BE2C (cell line): ENCODE measurements around the gene NRXN3.

Source experiments
- DNase-seq: peaks from one replicate; pipeline ENCODE4 v3.0.0-alpha.2; 2020
- H3K27me3 ChIP-seq: fragments of 250-450 bp; sonication (Bioruptor Pico); 2 replicates; pipeline ENCODE4 v1.5.1; 2020; ENCODE audit warnings: mild to moderate bottlenecking
- H3K36me3 ChIP-seq: fragments of 250-450 bp; sonication (Bioruptor Pico); 2 replicates; pipeline ENCODE4 v1.5.1; 2020; ENCODE audit warnings: mild to moderate bottlenecking
- H3K4me1 ChIP-seq: fragments of 250-450 bp; sonication (Bioruptor Pico); 2 replicates; pipeline ENCODE4 v1.5.1; 2020
- H3K4me3 ChIP-seq: 2 replicates; pipeline ENCODE4 v1.5.1; 2011; ENCODE audit warnings: low read depth, low read length
- H3K9me3 ChIP-seq: fragments of 250-450 bp; sonication (Bioruptor Pico); 2 replicates; pipeline ENCODE4 v1.5.1; 2020
- TF ChIP-seq, protein P1 (sequence below): IDR thresholded peaks from 2 replicates; pipeline ENCODE4 v1.5.1; 2012; ENCODE audit warnings: mild to moderate bottlenecking, low read depth, low read length

The NRXN3 gene

DNA sequence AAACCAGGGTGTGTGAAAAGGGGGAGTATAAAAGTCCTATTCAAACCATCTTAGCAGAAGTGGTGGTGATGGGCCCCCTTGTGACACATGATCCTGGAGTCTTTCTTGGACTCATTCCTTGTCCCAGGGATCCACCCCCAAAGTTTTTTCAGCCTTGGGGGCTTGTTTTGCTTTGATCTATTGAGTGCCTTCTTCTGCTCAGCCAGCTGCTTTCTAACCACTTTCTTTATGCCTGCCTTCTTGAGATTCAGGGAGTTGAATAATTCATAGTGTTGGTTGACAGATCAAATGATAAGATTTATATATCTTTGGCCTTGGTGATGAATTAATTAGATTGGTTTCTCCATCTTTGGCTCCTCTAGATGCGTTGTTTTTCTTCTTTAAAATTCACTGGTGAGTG lies 1114.4 kb downstream of the NRXN3 start:
- no peaks in the 10 kb centered on the region for H3K36me3 ChIP-seq
- H3K4me1 ChIP-seq = no peaks in the 10 kb centered on the region
- peaks cover 8% of the 10 kb centered on the region; the same call in 1 of the 2 replicates for H3K27me3 ChIP-seq
- DNase-seq = no peak
- no peak overlapping the region for H3K4me3 ChIP-seq
- no peaks in the 10 kb centered on the region for H3K9me3 ChIP-seq
- TF ChIP-seq, protein P1, sequence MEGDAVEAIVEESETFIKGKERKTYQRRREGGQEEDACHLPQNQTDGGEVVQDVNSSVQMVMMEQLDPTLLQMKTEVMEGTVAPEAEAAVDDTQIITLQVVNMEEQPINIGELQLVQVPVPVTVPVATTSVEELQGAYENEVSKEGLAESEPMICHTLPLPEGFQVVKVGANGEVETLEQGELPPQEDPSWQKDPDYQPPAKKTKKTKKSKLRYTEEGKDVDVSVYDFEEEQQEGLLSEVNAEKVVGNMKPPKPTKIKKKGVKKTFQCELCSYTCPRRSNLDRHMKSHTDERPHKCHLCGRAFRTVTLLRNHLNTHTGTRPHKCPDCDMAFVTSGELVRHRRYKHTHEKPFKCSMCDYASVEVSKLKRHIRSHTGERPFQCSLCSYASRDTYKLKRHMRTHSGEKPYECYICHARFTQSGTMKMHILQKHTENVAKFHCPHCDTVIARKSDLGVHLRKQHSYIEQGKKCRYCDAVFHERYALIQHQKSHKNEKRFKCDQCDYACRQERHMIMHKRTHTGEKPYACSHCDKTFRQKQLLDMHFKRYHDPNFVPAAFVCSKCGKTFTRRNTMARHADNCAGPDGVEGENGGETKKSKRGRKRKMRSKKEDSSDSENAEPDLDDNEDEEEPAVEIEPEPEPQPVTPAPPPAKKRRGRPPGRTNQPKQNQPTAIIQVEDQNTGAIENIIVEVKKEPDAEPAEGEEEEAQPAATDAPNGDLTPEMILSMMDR = no peak

DNA sequence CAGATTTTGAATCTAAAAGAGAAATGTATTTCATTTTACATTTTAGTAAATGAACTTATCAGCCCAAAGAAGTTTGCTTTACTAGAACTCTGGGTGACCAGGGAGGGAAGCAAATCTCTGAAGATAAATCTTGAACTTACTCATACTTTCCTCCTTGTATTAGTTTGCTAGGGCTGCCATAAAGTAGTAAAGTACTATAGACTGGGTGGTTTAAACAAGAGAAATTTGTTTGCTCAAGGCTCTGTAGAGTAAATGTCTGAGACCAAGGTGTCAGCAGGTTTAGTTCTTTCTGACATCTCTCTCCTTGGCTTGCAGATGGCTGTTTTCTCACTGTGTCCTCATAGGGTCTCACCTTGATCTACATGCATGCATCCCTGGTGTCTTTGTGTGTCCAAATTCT lies 1115.1 kb downstream of the NRXN3 start:
- peaks cover 3% of the 10 kb centered on the region; the same call in 1 of the 2 replicates for H3K27me3 ChIP-seq
- no peaks in the 10 kb centered on the region for H3K36me3 ChIP-seq
- TF ChIP-seq, protein P1 = no peak
- H3K4me3 ChIP-seq = no peak overlapping the region
- no peak for DNase-seq
- no peaks in the 10 kb centered on the region for H3K4me1 ChIP-seq
- H3K9me3 ChIP-seq = no peaks in the 10 kb centered on the region

DNA sequence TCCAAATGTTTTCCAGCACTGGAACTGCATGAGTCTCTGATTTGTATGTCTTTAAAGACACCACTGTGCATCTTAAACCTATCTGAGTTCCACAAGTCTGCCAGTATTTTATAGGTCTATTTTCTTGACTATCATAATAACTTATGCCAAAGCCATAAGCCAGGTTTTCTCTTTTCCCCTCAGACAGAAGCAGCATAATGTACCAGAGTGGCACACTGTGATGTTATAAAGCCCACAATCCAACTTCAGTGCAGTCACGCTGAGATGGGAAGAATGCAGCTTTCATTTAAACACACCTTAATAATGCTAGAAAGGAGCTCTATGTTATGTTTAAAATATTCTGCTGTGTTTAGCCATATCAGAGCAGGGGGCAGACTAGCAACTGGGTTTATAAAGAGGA lies 1117.8 kb downstream of the NRXN3 start:
- Histone ChIP-seq H3K4me1 (no peaks in the 10 kb centered on the region), H3K36me3 (no peaks in the 10 kb centered on the region), H3K27me3 (no peaks in the 10 kb centered on the region), H3K9me3 (no peaks in the 10 kb centered on the region), H3K4me3 (no peak overlapping the region)
- DNase-seq = no peak
- TF ChIP-seq, protein P1 = no peak

DNA sequence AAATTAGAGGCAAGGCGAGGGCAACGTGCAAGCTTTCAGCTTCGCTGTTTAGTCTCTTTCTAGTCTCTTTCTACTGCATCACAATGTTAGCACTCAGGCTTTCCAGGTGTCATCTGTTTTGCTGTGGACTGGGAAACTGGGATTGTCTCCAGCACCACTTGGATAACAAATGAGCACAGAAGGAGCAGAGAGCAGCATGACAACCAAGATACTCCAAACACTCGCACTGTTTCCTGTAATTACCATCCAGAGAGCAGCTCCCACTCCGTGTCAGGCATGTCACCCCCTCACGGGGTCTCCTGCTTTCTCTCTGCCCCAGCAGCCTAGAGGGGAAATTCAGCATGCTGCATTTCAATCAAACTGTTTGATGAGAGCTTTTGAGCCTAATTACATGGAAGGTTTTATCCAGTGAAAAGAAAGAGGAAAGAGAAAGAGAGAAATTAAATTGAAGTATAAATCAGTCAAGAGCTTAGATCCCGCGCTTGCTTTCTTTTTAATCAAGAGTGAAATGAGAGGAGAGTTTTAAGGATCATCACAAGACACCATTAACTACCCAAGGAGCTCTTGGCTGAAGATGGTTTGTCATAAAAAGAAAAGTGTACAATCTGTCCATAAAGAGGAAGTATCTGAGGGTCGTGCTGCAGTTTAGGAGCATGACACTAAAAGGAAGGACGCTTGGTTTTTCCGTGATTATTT lies 1123.5 kb downstream of the NRXN3 start:
- Histone ChIP-seq H3K27me3 (no peaks in the 10 kb centered on the region), H3K36me3 (no peaks in the 10 kb centered on the region), H3K4me1 (no peaks in the 10 kb centered on the region), H3K4me3 (no peak overlapping the region), H3K9me3 (no peaks in the 10 kb centered on the region)
- DNase-seq = no peak
- TF ChIP-seq, protein P1 = no peak

DNA sequence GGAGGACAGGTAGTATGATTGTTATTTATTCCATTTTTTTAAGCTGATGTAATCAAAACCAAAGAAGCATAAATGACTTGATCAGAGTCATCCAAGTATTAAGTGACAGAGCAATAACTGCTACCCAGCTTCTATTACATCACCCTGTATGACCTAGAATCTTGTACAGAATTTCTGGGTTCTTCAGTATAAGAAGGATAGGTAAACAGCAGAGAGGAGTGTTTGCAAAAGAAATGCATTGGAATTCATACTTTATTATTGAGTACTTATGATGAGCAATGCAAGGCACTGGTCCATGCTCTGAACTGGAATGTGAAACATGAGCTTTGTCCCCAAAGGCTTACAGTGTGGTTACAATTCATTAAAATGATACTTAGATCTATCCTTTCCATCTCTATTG lies 1124.3 kb downstream of the NRXN3 start:
- no peaks in the 10 kb centered on the region for H3K4me1 ChIP-seq

DNA sequence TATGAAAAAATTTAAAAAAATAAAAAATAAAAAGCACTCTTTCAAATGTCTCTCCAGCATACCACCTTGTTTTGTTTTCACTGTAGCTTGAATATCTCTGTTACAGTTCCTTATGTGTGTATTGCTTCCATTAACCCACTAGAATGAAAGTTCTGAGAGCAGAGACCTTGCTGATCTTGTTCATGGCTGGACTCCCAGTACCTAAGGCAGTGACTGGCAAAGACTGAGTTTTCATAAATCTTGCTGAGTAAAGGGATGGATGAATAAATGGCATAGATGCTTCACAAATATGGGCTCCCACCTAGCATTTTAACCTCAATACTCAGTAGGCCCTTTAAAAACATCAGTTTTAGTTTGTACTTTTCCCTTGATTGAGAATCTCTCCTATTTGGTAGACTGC lies 1125.2 kb downstream of the NRXN3 start:
- TF ChIP-seq, protein P1 = no peak
- H3K27me3 ChIP-seq = no peaks in the 10 kb centered on the region
- H3K36me3 ChIP-seq = no peaks in the 10 kb centered on the region
- DNase-seq = no peak
- H3K4me3 ChIP-seq = no peak overlapping the region
- H3K4me1 ChIP-seq = no peaks in the 10 kb centered on the region
- H3K9me3 ChIP-seq = no peaks in the 10 kb centered on the region

More for the DNA sequence above, 1124.3 kb downstream of the NRXN3 start:
- TF ChIP-seq, protein P1 = no peak
- DNase-seq = no peak
- Histone ChIP-seq H3K36me3 (no peaks in the 10 kb centered on the region), H3K4me3 (no peak overlapping the region), H3K27me3 (no peaks in the 10 kb centered on the region), H3K9me3 (no peaks in the 10 kb centered on the region)
